Measurements from ENCODE around the gene CFAP74. TPM values are rescaled to one million over a fixed set of nuclear protein-coding genes. Genes with fewer than 3 reads are reported as not detected.
A peak's percentile ranks its signal among the peaks of the same experiment; 100 is the strongest.

Gene CFAP74
- total RNA-seq, 1 experiment from 2014 or later: 0.28 TPM

DNA sequence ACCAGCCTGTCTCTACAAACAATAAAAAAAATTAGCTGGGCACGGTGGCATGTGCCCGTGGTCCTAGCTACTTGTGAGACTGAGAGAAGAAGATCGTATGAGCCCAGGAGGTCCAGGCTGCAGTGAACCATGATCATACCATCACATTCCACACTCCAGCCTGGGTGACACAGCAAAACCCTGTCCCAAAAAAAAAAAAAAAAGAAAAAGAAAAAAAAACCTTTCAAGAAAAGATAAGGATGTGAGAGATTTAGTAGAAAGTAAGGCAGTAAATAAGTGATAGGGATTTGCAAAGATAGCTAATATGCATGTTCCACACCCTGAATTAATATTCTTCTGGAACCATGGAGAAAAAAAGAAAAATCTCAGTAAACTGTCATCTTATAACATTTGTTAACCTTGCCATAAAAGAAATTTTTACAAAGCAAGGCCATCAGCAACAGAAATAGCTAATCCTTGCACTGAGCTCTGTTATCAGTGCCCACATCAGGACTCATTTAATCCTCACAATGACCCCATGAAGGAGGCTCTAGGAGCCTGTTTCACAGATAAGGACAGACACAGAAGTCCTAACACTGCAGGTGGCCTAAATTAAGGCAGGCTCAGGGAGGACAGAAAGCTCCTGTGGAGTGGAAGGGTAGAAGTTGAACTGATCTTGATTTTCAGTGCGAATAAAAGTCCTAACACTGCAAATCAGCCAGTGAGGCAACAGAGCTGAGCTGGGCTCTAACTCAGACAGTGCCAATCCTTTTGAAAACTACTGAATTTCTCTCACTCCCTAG lies 120.3 kb downstream of the CFAP74 start:
- Mint-ChIP-seq H3K27ac (peak overlapping the region; percentile 35 to 81 (median 70); a peak in 5 of 7 replicates), H3K9me3 (peaks cover 0 to 5% of the 10 kb centered on the region in 2 experiments; a peak in 1 of 5 replicates), H3K4me1 (peaks cover 38 to 48% of the 10 kb centered on the region in 2 experiments), H3K36me3 (ENCODE audit: insufficient read depth in 1 of 3, low read depth in 3 of 3) (peaks cover 25 to 27% (median 25%) of the 10 kb centered on the region in 3 experiments; a peak in 6 of 7 replicates), H3K4me3 (no peak overlapping the region), H3K27me3 (ENCODE audit: low read depth) (no peaks in the 10 kb centered on the region)
- no peak overlapping the region for H3K27ac ChIP-seq (ENCODE audit: insufficient read length, low read depth, low read length)
- no peak overlapping the region for H2AK5ac ChIP-seq (ENCODE audit: insufficient read length, low read length)
- H3K9me3 ChIP-seq (ENCODE audit: control insufficient read depth, low read depth, low read length): no peaks in the 10 kb centered on the region
- no peak overlapping the region for H2BK20ac ChIP-seq (ENCODE audit: low read depth, low read length, poor library complexity, severe bottlenecking)
- peaks cover 73% of the 10 kb centered on the region for H3K79me2 ChIP-seq (ENCODE audit: insufficient read depth, low read length)
- H3K4me1 ChIP-seq (ENCODE audit: insufficient read depth, low read length): no peaks in the 10 kb centered on the region; the same call in 1 of the 2 replicates
- no peak overlapping the region for H2AFZ ChIP-seq (ENCODE audit: low read length)
- no peak overlapping the region for H3K56ac ChIP-seq (ENCODE audit: insufficient read length, low read depth, low read length)
- H3K14ac ChIP-seq (ENCODE audit: insufficient read depth, low read length): no peak overlapping the region
- H2BK120ac ChIP-seq (ENCODE audit: low read depth, low read length, poor library complexity, severe bottlenecking): no peak overlapping the region
- no CpG with 5 or more reads among the region's 4 CpGs for WGBS (ENCODE audit: extremely low coverage, insufficient read length, low lambda C conversion rate)
- TF ChIP-seq, protein P1, sequence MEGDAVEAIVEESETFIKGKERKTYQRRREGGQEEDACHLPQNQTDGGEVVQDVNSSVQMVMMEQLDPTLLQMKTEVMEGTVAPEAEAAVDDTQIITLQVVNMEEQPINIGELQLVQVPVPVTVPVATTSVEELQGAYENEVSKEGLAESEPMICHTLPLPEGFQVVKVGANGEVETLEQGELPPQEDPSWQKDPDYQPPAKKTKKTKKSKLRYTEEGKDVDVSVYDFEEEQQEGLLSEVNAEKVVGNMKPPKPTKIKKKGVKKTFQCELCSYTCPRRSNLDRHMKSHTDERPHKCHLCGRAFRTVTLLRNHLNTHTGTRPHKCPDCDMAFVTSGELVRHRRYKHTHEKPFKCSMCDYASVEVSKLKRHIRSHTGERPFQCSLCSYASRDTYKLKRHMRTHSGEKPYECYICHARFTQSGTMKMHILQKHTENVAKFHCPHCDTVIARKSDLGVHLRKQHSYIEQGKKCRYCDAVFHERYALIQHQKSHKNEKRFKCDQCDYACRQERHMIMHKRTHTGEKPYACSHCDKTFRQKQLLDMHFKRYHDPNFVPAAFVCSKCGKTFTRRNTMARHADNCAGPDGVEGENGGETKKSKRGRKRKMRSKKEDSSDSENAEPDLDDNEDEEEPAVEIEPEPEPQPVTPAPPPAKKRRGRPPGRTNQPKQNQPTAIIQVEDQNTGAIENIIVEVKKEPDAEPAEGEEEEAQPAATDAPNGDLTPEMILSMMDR (conservative IDR thresholded peaks at IDR 0.05): no peak
- peaks cover 3% of the 10 kb centered on the region for H4K20me1 ChIP-seq (ENCODE audit: control insufficient read depth, insufficient read depth, insufficient read length)
- no peaks in the 10 kb centered on the region for H3K23me2 ChIP-seq (ENCODE audit: insufficient read length, low read depth, low read length, poor library complexity, severe bottlenecking)
- no peak overlapping the region for H3K9ac ChIP-seq (ENCODE audit: extremely low read depth, insufficient read length, low read length)
- H3K79me1 ChIP-seq (ENCODE audit: insufficient read depth, low read depth, low read length, poor library complexity, severe bottlenecking): no peaks in the 10 kb centered on the region
- no peak overlapping the region for H3K4ac ChIP-seq (ENCODE audit: low read depth, low read length)
- no peak for DNase-seq
- no peak overlapping the region for H2BK15ac ChIP-seq (ENCODE audit: low read depth, low read length)
- H4K5ac ChIP-seq (ENCODE audit: insufficient read length, low read depth, low read length): no peak overlapping the region
- no peaks in the 10 kb centered on the region for H3K27me3 ChIP-seq (ENCODE audit: insufficient read depth, low read length)
- no peak overlapping the region for H3T11ph ChIP-seq (ENCODE audit: low read length)
- H4K91ac ChIP-seq (ENCODE audit: insufficient read length, low read depth, low read length): no peak overlapping the region
- no peak overlapping the region for H3K23ac ChIP-seq (ENCODE audit: insufficient read length, low read depth, low read length)
- H2BK12ac ChIP-seq (ENCODE audit: insufficient read length, low read depth, low read length): no peak overlapping the region
- no peak overlapping the region for H2BK5ac ChIP-seq (ENCODE audit: insufficient read length, low read length)
- H4K8ac ChIP-seq (replicated peaks; ENCODE audit: insufficient read length, low read depth, low read length): no peak overlapping the region
- no peak overlapping the region for H3K18ac ChIP-seq (ENCODE audit: insufficient read length, low read depth, low read length)
- H3K4me2 ChIP-seq (ENCODE audit: insufficient read depth, insufficient read length, low read length): no peak overlapping the region
